ENCODE data around the gene MIA2.
"Not testable (repeated sequence)": the region's sequence is repeated elsewhere in the genome, so short reads cannot be mapped to it uniquely, and the experiment has no call there.

Gene MIA2, protein sequence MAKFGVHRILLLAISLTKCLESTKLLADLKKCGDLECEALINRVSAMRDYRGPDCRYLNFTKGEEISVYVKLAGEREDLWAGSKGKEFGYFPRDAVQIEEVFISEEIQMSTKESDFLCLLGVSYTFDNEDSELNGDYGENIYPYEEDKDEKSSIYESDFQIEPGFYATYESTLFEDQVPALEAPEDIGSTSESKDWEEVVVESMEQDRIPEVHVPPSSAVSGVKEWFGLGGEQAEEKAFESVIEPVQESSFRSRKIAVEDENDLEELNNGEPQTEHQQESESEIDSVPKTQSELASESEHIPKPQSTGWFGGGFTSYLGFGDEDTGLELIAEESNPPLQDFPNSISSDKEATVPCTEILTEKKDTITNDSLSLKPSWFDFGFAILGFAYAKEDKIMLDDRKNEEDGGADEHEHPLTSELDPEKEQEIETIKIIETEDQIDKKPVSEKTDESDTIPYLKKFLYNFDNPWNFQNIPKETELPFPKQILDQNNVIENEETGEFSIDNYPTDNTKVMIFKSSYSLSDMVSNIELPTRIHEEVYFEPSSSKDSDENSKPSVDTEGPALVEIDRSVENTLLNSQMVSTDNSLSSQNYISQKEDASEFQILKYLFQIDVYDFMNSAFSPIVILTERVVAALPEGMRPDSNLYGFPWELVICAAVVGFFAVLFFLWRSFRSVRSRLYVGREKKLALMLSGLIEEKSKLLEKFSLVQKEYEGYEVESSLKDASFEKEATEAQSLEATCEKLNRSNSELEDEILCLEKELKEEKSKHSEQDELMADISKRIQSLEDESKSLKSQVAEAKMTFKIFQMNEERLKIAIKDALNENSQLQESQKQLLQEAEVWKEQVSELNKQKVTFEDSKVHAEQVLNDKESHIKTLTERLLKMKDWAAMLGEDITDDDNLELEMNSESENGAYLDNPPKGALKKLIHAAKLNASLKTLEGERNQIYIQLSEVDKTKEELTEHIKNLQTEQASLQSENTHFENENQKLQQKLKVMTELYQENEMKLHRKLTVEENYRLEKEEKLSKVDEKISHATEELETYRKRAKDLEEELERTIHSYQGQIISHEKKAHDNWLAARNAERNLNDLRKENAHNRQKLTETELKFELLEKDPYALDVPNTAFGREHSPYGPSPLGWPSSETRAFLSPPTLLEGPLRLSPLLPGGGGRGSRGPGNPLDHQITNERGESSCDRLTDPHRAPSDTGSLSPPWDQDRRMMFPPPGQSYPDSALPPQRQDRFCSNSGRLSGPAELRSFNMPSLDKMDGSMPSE (N-terminal part only)

DNA sequence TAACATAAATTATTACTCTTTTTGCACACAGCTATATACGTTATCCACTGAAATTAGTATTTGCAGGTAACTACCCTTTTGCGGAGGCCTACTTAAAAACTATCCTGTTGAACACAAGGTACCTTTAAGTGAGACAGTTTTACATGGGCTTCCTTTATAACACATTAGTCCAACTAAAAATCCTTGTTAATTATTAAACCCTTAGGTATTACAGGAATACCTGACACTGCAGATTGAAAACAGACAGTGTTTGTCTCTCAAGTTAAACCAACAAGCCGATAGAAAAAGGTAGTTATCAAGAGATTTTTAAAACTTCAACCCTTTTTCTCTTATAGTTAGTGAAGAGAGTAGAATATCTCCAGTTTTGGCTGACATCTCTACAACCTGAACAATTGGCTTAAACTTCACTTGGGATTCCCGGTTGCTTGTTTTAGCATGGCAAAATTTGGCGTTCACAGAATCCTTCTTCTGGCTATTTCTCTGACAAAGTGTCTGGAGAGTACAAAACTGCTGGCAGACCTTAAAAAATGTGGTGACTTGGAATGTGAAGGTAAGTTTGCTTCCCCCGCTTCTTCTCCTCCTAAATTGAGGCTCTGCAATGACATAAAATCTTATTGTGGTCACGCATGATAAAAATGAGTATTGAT is at the start of gene MIA2:
TSS of gene MIA2 (plus strand) at position 236 of the 647 bp plus-strand sequence. CDS start at position 436, 200 bp downstream.
- DNase-seq: no peak

DNA sequence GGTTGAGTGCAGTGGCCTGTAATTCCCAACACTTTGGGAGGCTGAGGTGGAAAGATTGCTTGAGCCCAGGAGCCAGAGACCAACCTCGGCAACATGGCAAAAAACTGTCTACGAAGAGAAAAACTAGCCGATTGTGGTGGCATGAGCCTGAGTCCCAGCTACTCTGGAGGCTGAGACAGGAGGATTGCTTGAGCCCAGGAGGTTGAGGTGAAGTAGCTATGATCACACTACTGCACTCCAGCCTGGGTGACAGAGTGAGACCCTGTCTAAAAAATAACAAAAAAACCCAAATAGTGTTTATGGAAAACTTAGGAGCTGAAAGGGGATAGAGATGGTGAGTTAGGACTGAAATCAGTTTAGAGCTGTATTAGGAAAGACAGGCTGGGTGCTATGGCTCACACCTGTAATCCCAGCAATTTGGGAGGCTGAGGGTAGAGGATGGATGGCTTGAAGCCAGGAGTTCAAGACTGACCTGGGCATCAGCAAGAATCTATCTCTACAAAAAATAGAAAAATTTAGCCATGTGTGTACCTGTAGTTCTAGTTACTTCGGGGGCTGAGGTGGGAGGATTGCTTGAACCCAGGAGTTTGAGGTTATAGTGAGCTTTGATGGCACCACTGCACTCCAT is 49.0 kb upstream of the MIA2 start:
- DNase-seq: no peak

DNA sequence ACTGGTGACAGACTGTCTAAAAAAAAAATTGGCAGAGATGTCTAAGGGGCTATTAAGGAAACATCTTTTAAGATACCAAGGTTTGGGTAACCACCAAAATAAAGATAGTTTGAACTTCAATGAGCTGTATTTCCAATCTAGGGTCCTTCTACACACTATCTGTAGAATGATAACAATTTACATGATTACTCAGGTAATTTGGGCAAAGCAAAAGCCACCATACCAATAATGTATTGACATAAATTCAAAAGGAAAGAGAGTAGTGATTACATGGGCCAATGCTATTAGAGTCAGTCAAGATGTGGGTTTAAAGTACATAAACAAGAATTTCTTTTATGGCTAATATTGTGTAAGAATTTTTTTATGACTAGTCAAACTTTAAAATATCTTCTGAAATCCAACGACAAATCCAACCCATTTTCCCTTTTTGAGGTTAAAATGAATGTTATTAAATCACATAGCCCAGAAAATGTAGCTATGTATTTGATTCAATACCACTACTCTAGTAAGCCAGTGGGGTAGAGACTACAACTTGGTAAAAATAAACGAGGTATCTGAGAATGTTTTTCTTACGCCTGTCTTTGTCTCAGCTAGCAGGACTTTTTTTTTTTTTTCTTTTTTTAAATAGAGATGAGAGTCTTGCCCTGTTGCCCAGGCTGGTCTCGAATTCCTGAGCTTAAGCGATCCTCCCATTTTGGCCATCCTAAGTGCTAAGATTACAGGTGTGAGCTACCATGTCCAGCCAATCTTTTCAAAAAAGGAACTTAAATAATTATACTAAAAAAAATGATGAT is 48.3 kb upstream of the MIA2 start:
- no peak for DNase-seq

DNA sequence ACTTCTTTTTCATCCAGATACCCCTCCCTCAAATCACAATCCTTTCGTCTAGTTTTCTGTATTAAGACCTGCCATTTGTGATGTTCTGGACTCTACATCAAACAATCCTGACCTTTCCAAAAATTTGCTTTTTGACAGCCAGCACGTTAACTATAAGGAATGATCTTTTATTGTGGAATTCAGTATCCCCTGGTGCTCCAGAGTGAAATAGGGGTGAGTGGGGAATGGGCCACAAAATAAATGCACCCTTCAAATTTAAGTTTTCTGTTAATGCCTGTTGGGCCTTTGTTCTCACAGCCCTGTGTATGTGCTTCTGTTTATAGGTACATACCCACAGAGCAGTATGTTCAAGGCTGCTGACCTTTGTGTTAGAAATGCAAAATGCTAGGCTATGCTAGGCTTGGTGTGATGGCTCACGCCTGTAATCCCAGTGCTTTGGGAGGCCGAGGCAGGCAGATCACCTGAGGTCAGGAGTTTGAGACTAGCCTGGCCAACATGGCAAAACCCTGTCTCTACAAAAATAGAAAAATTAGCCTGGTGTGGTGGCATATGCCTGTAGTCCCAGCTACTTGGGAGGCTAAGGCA is 46.7 kb upstream of the MIA2 start:
- no peak for DNase-seq

DNA sequence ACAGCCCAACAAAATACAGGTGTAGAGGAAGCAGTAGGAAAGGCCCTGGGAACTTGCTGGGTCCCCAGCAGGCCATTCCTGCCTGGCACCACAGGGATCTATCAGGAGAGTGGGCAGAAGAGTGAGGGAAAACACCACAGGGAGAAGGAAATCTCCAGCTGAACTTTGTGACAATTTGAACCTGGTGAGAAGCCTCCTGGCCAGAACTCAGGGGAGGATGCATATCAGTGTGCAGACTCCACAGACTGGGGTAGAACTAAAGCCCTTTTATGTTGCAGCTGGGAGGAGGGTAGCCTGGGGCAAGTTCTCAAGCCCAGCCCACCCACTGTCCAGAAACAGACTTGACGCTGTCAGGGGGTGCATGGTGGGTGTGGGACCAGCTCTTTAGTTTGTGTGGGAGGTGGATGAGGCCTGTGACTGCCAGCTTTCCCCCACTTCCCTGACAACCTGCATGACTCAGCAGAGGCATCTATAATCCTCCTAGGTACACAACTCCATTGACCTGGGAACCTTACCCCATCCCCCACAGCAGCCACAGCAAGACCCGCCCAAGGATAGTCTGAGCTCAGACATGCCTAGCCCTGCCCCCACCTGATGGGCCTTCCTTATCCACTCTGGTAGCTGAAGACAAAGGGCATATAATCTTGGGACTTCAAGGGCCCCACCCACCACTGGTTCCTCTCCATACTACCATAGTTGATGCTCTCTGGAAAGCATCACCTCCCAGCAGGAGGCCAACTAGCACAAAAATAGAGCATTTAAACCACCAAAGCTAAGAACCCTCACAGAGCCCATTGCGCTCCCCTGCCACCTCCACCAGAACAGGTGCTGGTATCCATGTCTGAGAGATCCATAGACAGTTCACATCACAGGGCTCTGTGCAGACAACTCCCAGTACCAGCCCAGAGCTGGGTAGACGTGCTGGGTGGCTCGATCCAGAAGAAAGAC is 29.8 kb upstream of the MIA2 start:
- DNase-seq: peak; percentile 21

DNA sequence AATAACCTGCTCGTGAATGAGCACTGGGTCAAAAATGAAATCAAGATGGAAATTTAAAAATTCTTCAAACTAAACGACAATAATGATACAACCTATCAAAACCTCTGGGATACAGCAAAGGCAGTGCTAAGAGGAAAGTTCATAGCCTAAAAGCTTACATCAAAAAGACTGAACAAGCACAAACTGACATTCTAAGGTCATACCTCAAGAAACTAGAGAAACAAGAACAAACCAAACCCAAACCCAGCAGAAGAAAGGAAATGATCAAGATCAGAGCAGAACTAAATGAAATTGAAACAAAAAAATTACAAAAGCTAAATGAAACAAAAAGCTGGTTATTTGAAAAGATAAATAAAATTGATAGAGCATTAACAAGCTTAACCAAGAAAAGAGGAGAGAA is 26.3 kb upstream of the MIA2 start:
- DNase-seq: not testable (repeated sequence)

DNA sequence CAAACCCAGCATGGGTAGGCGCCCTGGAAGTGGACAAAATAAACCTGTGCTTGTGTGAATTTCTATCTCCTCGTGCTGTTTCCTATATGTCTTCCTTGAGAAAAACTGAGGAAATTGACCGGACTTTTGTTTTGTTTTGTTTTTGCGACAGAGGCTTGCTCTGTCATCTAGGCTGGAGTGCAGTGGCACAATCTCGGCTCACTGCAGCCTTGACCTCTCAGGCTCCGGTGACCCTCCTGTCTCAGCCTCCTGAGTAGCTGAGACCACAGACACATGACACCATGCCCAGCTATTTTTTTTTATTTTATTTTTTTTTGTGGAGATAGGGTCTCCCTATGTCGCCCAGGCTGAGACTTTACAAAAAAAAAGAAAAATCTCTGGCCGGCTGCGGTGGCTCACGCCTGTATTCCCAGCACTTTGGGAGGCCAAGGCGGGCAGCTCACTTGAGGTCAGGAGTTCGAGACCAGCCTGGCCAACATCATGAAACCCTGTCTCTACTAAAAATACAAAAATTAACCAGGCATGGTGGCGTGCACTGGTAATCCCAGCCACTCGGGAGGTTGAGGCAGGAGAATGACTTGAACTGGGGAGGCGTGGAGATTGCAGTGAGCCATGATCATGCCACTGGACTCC is 22.5 kb upstream of the MIA2 start:
- DNase-seq: no peak

DNA sequence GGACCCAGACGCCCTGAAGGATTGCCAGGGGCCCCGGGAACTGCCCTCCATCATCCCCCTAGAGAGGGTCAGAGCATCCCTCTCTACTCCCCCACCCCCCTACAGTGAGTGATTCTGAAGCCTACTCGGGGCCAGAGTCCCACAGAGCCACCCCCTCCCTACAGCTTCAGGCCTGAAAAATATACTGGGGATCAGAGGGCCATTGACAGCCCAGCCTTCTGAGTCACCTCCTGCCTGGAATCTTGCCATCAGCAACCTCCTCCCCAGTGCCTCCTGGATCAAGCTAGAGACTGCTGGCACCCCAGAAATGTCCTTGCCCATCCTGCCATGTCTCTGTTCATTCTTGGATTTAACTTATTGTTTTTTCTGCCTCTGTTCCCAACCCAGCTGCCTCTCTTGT is 21.7 kb upstream of the MIA2 start:
- no peak for DNase-seq

DNA sequence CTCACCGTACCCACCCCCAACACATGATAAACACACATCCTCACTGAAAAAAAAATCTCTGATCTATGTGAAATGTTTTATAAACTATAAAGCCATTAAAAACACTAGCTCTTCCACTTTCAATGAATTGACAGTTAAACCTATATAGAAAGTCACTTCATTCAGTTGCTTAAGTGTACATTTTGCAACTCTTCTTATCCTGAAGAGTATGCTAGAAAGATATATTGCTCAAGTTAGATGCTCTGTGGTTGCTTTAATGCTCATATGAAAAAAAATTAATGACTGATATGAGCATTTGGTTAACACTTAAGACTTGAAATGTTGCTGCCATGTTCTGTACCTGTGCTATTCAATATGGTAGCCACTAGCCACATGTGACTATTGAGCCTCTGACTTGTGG is 21.0 kb upstream of the MIA2 start:
- DNase-seq: no peak

DNA sequence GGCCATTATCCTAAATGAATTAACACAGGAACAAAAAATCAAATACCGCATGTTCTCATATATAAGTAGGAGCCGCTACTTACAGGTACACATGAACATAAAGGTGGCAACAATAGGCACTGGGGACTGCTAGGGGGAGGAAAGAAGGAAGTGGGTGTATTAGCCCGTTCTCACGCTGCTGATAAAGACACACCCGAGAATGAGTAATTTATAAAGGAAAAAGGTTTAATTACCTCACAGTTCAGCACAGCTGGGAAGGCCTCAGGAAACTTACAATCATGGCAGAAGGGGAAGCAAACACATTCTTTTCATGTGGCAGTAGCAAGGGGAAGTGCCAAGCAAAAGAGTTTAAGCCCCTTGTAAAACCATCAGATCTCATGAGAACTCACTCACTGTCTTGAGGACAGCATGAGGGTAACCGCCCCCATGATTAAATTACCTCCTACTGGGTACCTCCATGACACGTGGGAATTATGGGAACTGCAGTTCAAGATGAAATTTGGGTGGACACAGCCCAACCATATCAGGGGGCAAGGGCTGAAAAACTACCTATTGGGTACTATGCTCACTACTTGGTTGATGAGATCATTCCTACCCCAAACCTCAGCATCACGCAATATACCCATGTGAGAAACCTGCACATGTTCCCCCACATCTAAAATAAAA is 16.4 kb upstream of the MIA2 start:
- peak; percentile 49 for DNase-seq

DNA sequence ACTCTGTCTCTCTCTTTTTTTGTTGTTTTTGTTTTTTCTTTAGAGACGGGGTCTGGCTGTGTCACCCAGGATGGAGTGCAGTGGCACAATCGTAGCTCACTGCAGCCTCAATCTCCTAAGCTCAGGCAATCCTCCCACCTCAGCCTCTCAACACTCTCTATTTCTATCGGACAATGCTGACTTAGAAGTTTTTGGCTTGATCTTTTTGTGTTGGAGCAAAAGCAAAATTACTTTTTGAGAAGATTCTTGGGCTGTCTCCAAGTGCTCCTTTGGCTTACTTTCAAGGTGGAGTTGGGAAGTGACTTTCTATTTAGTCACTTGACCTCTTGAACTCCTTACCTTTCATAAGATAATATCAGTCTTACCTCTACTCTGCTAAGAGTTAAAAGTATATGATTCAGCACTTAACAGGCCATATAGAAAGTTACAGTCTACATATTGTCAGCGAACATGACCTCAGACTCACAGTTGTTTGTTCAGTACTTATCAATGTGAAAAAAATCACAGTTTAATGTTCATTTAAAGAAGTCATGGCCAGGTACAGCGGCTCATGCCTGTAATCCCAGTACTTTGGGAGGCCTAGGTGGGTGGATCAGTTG is 15.4 kb upstream of the MIA2 start:
- DNase-seq: peak; percentile 75

DNA sequence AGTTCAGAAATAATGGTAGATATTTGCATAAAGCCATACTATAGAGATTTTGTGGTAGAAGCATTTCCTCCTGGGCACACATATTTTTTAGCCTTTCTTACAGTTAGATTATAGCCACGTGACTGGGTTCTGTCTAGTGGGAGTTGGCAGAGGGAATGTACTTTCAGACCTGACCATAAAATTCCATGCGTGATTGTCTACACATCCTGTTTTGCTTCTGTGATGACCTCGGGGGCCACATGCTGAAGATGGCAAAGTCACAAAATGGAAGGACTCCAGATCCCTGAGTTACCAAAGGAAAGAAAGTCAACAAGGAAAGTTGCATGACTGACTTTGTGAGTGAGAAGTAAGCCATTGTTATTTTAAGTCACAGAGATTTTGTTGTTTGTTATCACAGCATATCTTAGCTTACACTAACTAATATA is 14.6 kb upstream of the MIA2 start:
- peak; percentile 76 for DNase-seq

DNA sequence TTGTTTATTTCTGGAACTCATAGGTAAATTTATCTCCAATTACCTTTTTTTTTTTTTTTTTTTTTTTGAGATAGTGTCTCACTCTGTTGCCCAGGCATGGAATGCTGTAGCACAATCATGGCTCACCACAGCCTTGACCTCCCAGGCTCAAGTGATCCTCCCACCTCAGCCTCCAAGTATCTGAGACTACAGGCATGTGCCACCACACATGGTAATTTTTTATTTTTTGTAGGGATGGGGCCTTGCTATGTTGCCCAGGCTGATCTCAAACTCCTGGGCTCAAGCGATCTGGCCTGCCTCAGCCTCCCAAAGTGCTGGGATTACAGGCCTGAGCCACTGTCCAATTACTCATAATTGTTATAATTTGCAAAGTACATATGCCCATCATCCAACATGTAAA is 13.2 kb upstream of the MIA2 start:
- DNase-seq: not testable (repeated sequence)

DNA sequence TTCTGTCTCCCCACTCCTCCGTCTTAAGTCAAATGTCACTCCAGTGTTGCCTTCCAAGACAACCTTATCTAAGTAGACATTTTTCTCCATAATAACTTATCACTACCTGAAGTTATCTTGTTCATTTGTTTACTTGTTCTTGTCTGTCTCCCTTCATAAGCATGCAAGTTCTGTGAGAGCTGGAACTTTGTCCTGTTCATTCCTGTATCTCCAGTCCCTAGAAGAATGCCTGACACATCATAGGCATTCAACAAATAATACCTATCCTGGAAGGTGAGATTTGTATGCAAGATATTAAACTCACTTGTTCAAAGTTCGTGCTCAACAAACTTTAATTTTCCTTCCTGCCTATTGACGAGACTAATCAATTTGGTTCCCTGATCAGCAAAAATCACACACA is 5.7 kb upstream of the MIA2 start:
- no peak for DNase-seq

DNA sequence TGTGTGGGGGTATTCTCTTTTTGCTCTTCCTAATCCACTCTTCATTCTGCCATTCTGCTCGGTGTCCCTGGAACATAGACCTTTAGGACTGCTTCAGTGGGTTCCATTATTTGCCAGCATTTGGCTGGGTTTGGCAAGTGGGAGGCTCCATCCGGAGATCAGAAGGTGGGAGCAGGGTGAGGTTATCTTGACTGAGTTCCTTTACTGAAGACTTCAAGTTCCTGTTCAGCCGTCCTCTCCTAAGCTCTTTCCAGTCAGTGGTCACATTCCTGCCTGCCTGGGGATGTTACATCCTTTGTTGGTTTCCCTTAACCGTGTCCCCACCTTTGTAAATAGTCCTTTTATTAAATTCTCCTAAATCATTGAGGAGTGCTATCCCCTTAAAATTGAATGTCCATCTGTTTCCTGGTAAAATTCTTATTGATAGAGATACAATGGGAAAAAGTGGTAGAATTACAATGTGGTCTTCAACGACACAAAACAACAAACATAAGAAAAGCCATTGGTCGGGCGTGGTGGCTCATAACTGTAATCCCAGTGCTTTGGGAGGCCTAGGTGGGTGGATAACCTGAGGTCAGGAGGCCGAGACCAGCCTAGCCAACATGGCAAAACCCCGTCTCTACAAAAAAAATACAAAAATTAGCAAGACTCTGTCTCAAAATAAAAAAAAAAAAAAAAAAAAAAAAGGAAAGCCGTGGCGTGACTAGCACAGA is 5.0 kb upstream of the MIA2 start:
- no peak for DNase-seq

DNA sequence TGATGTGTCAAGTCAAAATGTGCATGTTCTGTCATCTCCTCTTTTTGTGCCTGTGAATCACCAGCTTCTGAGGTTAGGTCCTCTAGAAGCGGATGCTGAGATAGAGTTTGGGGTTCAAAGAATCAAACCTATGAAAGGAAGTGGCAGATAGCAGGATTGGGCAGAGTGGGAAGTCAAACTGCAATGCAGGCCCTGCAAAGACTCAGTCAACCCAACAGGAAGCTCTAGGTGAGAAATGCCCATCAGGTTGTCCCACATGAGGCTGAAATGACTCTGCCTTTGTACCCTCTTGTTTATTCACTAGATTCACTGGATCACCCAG is 4.5 kb upstream of the MIA2 start:
- DNase-seq: no peak

DNA sequence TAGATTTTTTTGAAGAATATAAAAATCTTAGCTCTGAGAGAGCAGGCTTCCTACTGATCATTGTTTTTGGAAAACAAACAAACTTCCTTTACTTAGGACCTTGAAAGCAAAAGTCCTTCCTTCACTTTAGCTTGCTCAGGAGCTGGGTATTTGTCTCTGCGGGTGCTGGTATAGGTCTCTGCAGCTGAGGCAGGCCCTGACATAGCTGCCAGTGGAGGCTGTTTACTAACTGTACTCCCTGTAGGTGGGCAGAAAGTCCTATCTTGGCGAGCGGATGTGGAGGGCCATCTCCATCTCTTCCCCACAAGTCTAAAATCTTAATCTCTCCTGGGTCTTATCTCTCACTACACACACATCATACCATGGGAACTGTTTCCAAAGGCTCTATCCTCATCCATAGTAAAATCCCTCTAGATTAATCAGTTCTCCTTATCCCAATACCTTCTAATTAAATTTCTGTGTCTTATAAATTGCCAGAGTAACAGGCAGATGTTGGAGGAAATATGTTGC is 4.1 kb upstream of the MIA2 start:
- no peak for DNase-seq

All from NCI-H226 (cell line).